ENCODE results near the gene TTC1.

TTC1 gene

GRCh38 chr5:160081495-160081894 is 72.6 kb downstream of the TTC1 start:
- no peak overlapping the region for H3K27ac ChIP-seq (ENCODE audit: insufficient read depth in 1 of 2, low read depth in 1 of 2, low read length in 2 of 2, poor library complexity in 1 of 2, severe bottlenecking in 2 of 2)
- H3K4me3 ChIP-seq (ENCODE audit: control insufficient read depth in 1 of 7, extremely low read depth in 1 of 7, insufficient read depth in 4 of 7, low read depth in 2 of 7, low read length in 6 of 7) = no peak overlapping the region
- POLR2A ChIA-PET = no interaction called here
- H3K36me3 ChIP-seq (ENCODE audit: control insufficient read depth in 4 of 4, insufficient read depth in 4 of 4, low read length in 3 of 4) = peaks cover 0 to 12% (median 3%) of the 10 kb centered on the region in 4 experiments
- CTCF ChIA-PET = interaction anchor here (0.7 to 3.2 kb wide), 18 partner anchors 10 to 312 kb away, joined by 3 to 20 read pairs (median 4); no protein-coding TSS in a partner anchor
- H3K9me3 ChIP-seq (ENCODE audit: control extremely low read depth in 1 of 5, control insufficient read depth in 4 of 5, insufficient read depth in 2 of 5, low read depth in 1 of 5, low read length in 4 of 5) = no peaks in the 10 kb centered on the region
- H3K27me3 ChIP-seq (replicated peaks in 2 of 5; ENCODE audit: control insufficient read depth in 4 of 5, insufficient read depth in 5 of 5, low read length in 4 of 5) = no peaks in the 10 kb centered on the region
- no peak for DNase-seq
- H3K4me1 ChIP-seq (ENCODE audit: control extremely low read depth in 1 of 4, control insufficient read depth in 4 of 4, insufficient read depth in 4 of 4, low read length in 3 of 4) = no peaks in the 10 kb centered on the region
- 100% methylated on average over 1 of the region's 3 CpGs for WGBS (ENCODE audit: insufficient coverage)

GRCh38 chr5:160082614-160083500 is 73.9 kb downstream of the TTC1 start:
- H3K36me3 ChIP-seq (ENCODE audit: control insufficient read depth in 4 of 4, insufficient read depth in 4 of 4, low read length in 3 of 4) = peaks cover 0 to 6% (median 3%) of the 10 kb centered on the region in 4 experiments
- ChIA-PET POLR2A (no interaction called here), CTCF (interaction anchor here (1.9 to 2.0 kb wide), 2 partner anchors 27 to 307 kb away, joined by 5 to 6 read pairs; no protein-coding TSS in a partner anchor)
- DNase-seq = no peak
- H3K27me3 ChIP-seq (replicated peaks in 2 of 5; ENCODE audit: control insufficient read depth in 4 of 5, insufficient read depth in 5 of 5, low read length in 4 of 5) = no peaks in the 10 kb centered on the region
- no peaks in the 10 kb centered on the region for H3K9me3 ChIP-seq (ENCODE audit: control extremely low read depth in 1 of 5, control insufficient read depth in 4 of 5, insufficient read depth in 2 of 5, low read depth in 1 of 5, low read length in 4 of 5)
- no peaks in the 10 kb centered on the region for H3K4me1 ChIP-seq (ENCODE audit: control extremely low read depth in 1 of 4, control insufficient read depth in 4 of 4, insufficient read depth in 4 of 4, low read length in 3 of 4)
- WGBS (ENCODE audit: insufficient coverage) = 100% methylated on average over 3 of the region's 9 CpGs
- no peak overlapping the region for H3K27ac ChIP-seq (ENCODE audit: insufficient read depth in 1 of 2, low read depth in 1 of 2, low read length in 2 of 2, poor library complexity in 1 of 2, severe bottlenecking in 2 of 2)
- no peak overlapping the region for H3K4me3 ChIP-seq (ENCODE audit: control insufficient read depth in 1 of 7, extremely low read depth in 1 of 7, insufficient read depth in 4 of 7, low read depth in 2 of 7, low read length in 6 of 7)

DNA sequence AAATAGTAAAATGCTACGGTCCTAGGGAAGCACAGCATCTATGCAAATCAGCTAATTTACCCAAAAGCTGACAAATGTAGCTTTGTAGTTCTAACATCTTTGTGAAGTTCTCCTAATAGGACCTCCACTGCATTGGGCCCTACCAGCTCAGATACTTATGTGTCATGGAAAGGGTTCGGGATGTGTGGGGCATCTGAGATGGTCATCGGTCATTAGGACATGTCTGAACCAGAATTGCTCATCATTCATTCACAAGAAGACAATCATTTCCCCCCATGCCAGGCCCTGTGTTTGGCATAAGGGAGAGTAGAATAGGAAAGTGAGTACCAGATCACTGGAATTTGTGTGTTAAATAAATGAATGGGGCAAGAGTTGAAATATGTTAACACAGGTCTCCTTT is 74.6 kb downstream of the TTC1 start:
- Histone ChIP-seq H3K4me1 (ENCODE audit: control extremely low read depth in 1 of 4, control insufficient read depth in 4 of 4, insufficient read depth in 4 of 4, low read length in 3 of 4) (no peaks in the 10 kb centered on the region), H3K27ac (ENCODE audit: insufficient read depth in 1 of 2, low read depth in 1 of 2, low read length in 2 of 2, poor library complexity in 1 of 2, severe bottlenecking in 2 of 2) (no peak overlapping the region), H3K36me3 (ENCODE audit: control insufficient read depth in 4 of 4, insufficient read depth in 4 of 4, low read length in 3 of 4) (peaks cover 0 to 2% (median 1%) of the 10 kb centered on the region in 4 experiments), H3K27me3 (replicated peaks in 2 of 5; ENCODE audit: control insufficient read depth in 4 of 5, insufficient read depth in 5 of 5, low read length in 4 of 5) (no peaks in the 10 kb centered on the region), H3K9me3 (ENCODE audit: control extremely low read depth in 1 of 5, control insufficient read depth in 4 of 5, insufficient read depth in 2 of 5, low read depth in 1 of 5, low read length in 4 of 5) (no peaks in the 10 kb centered on the region), H3K4me3 (ENCODE audit: control insufficient read depth in 1 of 7, extremely low read depth in 1 of 7, insufficient read depth in 4 of 7, low read depth in 2 of 7, low read length in 6 of 7) (no peak overlapping the region)
- 100% methylated on average over 1 of the region's 3 CpGs for WGBS (ENCODE audit: insufficient coverage)
- DNase-seq = no peak
- CTCF ChIA-PET = interaction anchor here (1.0 to 2.0 kb wide), 3 partner anchors 28 to 307 kb away, joined by 3 to 6 read pairs (median 5); no protein-coding TSS in a partner anchor
- POLR2A ChIA-PET = no interaction called here

DNA sequence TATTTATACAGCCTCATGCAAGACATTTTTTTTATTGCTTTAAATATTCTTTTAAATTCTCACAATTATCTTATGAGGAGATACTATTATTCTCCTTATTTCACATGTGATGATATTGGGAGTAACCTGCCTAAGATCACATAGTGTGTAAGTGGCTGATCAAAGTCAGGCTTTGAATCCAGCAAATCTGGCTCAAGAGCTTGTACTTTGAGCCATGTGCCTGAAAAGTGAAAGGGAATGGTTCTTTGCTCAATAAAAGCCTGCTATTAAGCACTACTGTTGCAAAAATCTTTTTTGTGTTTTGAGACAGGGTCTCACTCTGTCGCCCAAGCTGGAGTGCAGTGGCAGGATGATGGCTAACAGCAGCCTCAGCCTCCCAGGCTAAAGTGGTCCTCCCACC is 75.2 kb downstream of the TTC1 start:
- Histone ChIP-seq H3K27me3 (replicated peaks in 2 of 5; ENCODE audit: control insufficient read depth in 4 of 5, insufficient read depth in 5 of 5, low read length in 4 of 5) (no peaks in the 10 kb centered on the region), H3K4me3 (ENCODE audit: control insufficient read depth in 1 of 7, extremely low read depth in 1 of 7, insufficient read depth in 4 of 7, low read depth in 2 of 7, low read length in 6 of 7) (no peak overlapping the region), H3K36me3 (ENCODE audit: control insufficient read depth in 4 of 4, insufficient read depth in 4 of 4, low read length in 3 of 4) (no peaks in the 10 kb centered on the region), H3K4me1 (ENCODE audit: control extremely low read depth in 1 of 4, control insufficient read depth in 4 of 4, insufficient read depth in 4 of 4, low read length in 3 of 4) (no peaks in the 10 kb centered on the region), H3K27ac (ENCODE audit: insufficient read depth in 1 of 2, low read depth in 1 of 2, low read length in 2 of 2, poor library complexity in 1 of 2, severe bottlenecking in 2 of 2) (no peak overlapping the region), H3K9me3 (ENCODE audit: control extremely low read depth in 1 of 5, control insufficient read depth in 4 of 5, insufficient read depth in 2 of 5, low read depth in 1 of 5, low read length in 4 of 5) (no peaks in the 10 kb centered on the region)
- ChIA-PET POLR2A (no interaction called here), CTCF (interaction anchor here (1.0 to 2.0 kb wide), 3 partner anchors 29 to 306 kb away, joined by 3 to 6 read pairs (median 5); no protein-coding TSS in a partner anchor)
- WGBS (ENCODE audit: insufficient coverage) = 100% methylated on average over 1 of the region's 1 CpG
- DNase-seq = no peak

- Histone ChIP-seq H3K4me1 (ENCODE audit: control extremely low read depth in 1 of 4, control insufficient read depth in 4 of 4, insufficient read depth in 4 of 4, low read length in 3 of 4) (no peaks in the 10 kb centered on the region), H3K4me3 (ENCODE audit: control insufficient read depth in 1 of 7, extremely low read depth in 1 of 7, insufficient read depth in 4 of 7, low read depth in 2 of 7, low read length in 6 of 7) (no peak overlapping the region), H3K9me3 (ENCODE audit: control extremely low read depth in 1 of 5, control insufficient read depth in 4 of 5, insufficient read depth in 2 of 5, low read depth in 1 of 5, low read length in 4 of 5) (no peaks in the 10 kb centered on the region), H3K36me3 (ENCODE audit: control insufficient read depth in 4 of 4, insufficient read depth in 4 of 4, low read length in 3 of 4) (peaks cover 0 to 5% (median 2%) of the 10 kb centered on the region in 4 experiments), H3K27ac (ENCODE audit: insufficient read depth in 1 of 2, low read depth in 1 of 2, low read length in 2 of 2, poor library complexity in 1 of 2, severe bottlenecking in 2 of 2) (no peak overlapping the region), H3K27me3 (replicated peaks in 2 of 5; ENCODE audit: control insufficient read depth in 4 of 5, insufficient read depth in 5 of 5, low read length in 4 of 5) (no peaks in the 10 kb centered on the region)
- ChIA-PET POLR2A (interaction anchor here (0.6 kb wide), 1 partner anchor 313 kb away, joined by 4 read pairs; no protein-coding TSS in a partner anchor), CTCF (interaction anchor here (0.8 kb wide), 1 partner anchor 110 kb away, joined by 3 read pairs; no protein-coding TSS in a partner anchor)
- no peak for DNase-seq
- WGBS (ENCODE audit: insufficient coverage) = no CpG with 5 or more reads among the region's 1 CpG
These were observed 78.3 kb downstream of the TTC1 start for GRCh38 chr5:160087199-160087598.

GRCh38 chr5:160088805-160089204 is 79.9 kb downstream of the TTC1 start:
- no peaks in the 10 kb centered on the region for H3K9me3 ChIP-seq (ENCODE audit: control extremely low read depth in 1 of 5, control insufficient read depth in 4 of 5, insufficient read depth in 2 of 5, low read depth in 1 of 5, low read length in 4 of 5)
- POLR2A ChIA-PET = no interaction called here
- H3K27me3 ChIP-seq (replicated peaks in 2 of 5; ENCODE audit: control insufficient read depth in 4 of 5, insufficient read depth in 5 of 5, low read length in 4 of 5) = no peaks in the 10 kb centered on the region
- H3K4me1 ChIP-seq (ENCODE audit: control extremely low read depth in 1 of 4, control insufficient read depth in 4 of 4, insufficient read depth in 4 of 4, low read length in 3 of 4) = no peaks in the 10 kb centered on the region
- H3K36me3 ChIP-seq (ENCODE audit: control insufficient read depth in 4 of 4, insufficient read depth in 4 of 4, low read length in 3 of 4) = peaks cover 6 to 19% (median 18%) of the 10 kb centered on the region in 4 experiments
- no peak overlapping the region for H3K27ac ChIP-seq (ENCODE audit: insufficient read depth in 1 of 2, low read depth in 1 of 2, low read length in 2 of 2, poor library complexity in 1 of 2, severe bottlenecking in 2 of 2)
- CTCF ChIA-PET = no interaction called here
- DNase-seq = no peak
- 100% methylated on average over 1 of the region's 1 CpG for WGBS (ENCODE audit: insufficient coverage)
- H3K4me3 ChIP-seq (ENCODE audit: control insufficient read depth in 1 of 7, extremely low read depth in 1 of 7, insufficient read depth in 4 of 7, low read depth in 2 of 7, low read length in 6 of 7) = no peak overlapping the region

GRCh38 chr5:160089531-160089930 is 80.6 kb downstream of the TTC1 start:
- no peak for DNase-seq
- ChIA-PET CTCF (no interaction called here), POLR2A (no interaction called here)
- no peak overlapping the region for H3K27ac ChIP-seq (ENCODE audit: insufficient read depth in 1 of 2, low read depth in 1 of 2, low read length in 2 of 2, poor library complexity in 1 of 2, severe bottlenecking in 2 of 2)
- WGBS (ENCODE audit: insufficient coverage) = 100% methylated on average over 2 of the region's 2 CpGs
- H3K36me3 ChIP-seq (ENCODE audit: control insufficient read depth in 4 of 4, insufficient read depth in 4 of 4, low read length in 3 of 4) = peaks cover 6 to 21% (median 19%) of the 10 kb centered on the region in 4 experiments
- H3K27me3 ChIP-seq (replicated peaks in 2 of 5; ENCODE audit: control insufficient read depth in 4 of 5, insufficient read depth in 5 of 5, low read length in 4 of 5) = no peaks in the 10 kb centered on the region
- H3K4me3 ChIP-seq (ENCODE audit: control insufficient read depth in 1 of 7, extremely low read depth in 1 of 7, insufficient read depth in 4 of 7, low read depth in 2 of 7, low read length in 6 of 7) = no peak overlapping the region
- no peaks in the 10 kb centered on the region for H3K4me1 ChIP-seq (ENCODE audit: control extremely low read depth in 1 of 4, control insufficient read depth in 4 of 4, insufficient read depth in 4 of 4, low read length in 3 of 4)
- no peaks in the 10 kb centered on the region for H3K9me3 ChIP-seq (ENCODE audit: control extremely low read depth in 1 of 5, control insufficient read depth in 4 of 5, insufficient read depth in 2 of 5, low read depth in 1 of 5, low read length in 4 of 5)
